Measurements from ENCODE around the gene ZNF785. TPM values are rescaled to one million over a fixed set of nuclear protein-coding genes. Genes with fewer than 3 reads are reported as not detected.

The ZNF785 gene
- total RNA-seq, 1 donor = 8.1 TPM

DNA sequence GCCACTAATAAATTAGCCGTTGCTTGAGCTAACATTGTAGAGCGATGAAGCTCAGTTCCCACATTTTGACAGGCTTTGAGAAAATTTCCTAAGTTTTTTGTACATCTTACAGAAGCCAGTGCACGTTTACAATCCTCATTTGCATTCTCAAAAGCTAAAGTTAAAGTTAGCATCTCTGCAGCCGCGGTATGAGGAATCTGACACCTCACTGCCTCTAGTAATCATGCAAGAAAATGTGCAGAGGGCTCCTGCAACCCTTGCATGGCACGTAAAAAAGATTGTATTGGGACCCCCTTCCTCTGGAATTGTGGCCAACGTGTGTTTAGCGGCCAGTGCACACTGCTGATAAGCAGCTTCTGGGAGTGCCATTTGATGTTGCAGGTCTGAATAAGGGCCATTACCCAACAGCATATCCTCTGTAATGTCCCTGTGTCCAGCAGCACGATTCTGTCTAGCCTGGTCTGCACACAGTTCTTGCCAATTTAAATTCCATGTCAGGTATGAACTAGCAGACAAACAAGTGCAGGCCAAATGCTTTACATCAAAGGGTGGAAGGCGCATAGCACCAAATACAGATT lies 37.0 kb upstream of the ZNF785 start:
- H3K4me3 ChIP-seq (ENCODE audit: low read depth, low read length) = no peak overlapping the region
- DNase-seq (ENCODE audit: low read depth) = no peak
- TF ChIP-seq, protein P1, sequence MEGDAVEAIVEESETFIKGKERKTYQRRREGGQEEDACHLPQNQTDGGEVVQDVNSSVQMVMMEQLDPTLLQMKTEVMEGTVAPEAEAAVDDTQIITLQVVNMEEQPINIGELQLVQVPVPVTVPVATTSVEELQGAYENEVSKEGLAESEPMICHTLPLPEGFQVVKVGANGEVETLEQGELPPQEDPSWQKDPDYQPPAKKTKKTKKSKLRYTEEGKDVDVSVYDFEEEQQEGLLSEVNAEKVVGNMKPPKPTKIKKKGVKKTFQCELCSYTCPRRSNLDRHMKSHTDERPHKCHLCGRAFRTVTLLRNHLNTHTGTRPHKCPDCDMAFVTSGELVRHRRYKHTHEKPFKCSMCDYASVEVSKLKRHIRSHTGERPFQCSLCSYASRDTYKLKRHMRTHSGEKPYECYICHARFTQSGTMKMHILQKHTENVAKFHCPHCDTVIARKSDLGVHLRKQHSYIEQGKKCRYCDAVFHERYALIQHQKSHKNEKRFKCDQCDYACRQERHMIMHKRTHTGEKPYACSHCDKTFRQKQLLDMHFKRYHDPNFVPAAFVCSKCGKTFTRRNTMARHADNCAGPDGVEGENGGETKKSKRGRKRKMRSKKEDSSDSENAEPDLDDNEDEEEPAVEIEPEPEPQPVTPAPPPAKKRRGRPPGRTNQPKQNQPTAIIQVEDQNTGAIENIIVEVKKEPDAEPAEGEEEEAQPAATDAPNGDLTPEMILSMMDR (IDR thresholded peaks at IDR 0.05; ENCODE audit: insufficient read depth, low read length) = no peak

DNA sequence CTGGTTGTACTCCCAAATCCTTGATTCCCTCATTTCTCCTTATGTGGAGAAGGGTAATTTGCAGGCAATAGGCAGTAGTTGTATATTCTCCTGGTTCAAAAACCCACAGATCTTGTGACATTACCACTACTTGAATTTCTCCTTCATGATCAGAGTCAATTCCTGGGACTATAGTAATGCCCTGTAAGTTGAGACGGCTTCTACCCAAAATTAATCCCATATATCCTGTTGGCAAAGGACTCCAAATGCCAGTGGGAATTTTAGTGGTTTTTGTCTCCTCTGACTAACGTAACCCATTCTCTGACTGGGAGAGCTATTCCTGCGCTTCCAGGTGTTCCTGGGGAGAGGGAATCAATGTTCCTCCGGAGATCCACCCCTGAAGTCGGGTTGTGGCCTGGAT lies 36.3 kb upstream of the ZNF785 start:
- DNase-seq (ENCODE audit: low read depth) = no peak
- TF ChIP-seq, protein P1 (IDR thresholded peaks at IDR 0.05; ENCODE audit: insufficient read depth, low read length) = no peak
- no peak overlapping the region for H3K4me3 ChIP-seq (ENCODE audit: low read depth, low read length)

DNA sequence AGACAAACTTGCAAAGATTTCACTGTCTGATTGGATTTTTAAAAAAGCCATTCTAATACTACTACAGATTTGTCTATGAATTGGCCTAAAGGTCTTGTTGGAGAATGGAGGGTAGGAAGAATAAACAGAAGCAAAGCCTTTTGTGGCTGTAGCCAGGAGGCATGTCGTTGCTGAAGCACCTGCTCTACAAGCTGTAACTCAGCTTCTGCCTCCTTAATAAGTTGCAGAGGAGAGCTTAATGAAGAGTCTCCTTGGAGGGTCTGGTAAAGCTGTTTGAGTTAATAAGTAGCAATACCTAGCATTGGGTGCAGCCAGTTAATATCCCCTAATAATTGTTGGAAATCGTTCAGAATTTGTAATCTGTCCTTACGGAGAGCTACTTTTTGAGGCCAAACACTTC lies 34.7 kb upstream of the ZNF785 start:
- TF ChIP-seq, protein P1 (IDR thresholded peaks at IDR 0.05; ENCODE audit: insufficient read depth, low read length) = no peak

DNA sequence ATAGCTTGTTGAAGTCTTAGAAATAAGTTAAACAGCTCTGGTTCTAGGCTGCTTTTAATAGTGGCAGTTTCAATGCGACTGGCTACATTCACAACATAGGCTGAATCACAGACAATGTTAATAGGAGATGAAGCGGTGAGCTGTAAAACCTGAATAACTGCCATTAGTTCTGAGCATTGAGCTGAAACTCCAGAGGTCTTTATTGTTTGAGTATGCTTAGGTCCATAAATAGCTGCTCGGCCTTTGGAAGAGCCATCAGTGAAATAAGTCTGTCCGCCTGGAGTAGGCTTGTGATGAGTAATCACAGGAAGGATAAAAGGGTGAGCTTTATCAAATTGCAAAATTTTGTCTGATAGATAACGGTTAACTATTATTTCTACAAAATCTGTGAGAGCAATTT lies 34.1 kb upstream of the ZNF785 start:
- DNase-seq (ENCODE audit: low read depth) = no peak
- TF ChIP-seq, protein P1 (IDR thresholded peaks at IDR 0.05; ENCODE audit: insufficient read depth, low read length) = no peak
- no peak overlapping the region for H3K4me3 ChIP-seq (ENCODE audit: low read depth, low read length)

More for the DNA sequence above, 34.7 kb upstream of the ZNF785 start:
- no peak overlapping the region for H3K4me3 ChIP-seq (ENCODE audit: low read depth, low read length)
- no peak for DNase-seq (ENCODE audit: low read depth)

DNA sequence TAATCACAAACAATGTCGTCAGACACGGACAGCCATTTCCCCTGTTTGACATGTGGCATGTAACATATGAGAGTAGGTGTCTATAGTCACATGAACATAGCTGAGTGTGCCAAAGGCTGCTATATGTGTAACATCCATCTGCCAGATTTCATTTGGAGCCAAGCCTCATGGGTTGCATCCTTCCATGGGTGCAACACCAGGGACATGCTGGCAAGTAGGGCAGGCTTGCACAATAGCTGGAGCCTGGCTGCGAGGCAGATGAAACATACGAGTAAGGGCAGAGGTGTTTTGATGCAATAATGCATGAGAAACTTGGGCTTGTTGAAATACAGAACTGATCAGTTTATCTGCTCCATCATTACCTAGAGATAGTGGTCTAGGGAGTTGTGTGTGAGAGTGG lies 33.7 kb upstream of the ZNF785 start:
- TF ChIP-seq, protein P1 (IDR thresholded peaks at IDR 0.05; ENCODE audit: insufficient read depth, low read length) = no peak
- H3K4me3 ChIP-seq (ENCODE audit: low read depth, low read length) = no peak overlapping the region
- peak; percentile 21 for DNase-seq (ENCODE audit: low read depth)

DNA sequence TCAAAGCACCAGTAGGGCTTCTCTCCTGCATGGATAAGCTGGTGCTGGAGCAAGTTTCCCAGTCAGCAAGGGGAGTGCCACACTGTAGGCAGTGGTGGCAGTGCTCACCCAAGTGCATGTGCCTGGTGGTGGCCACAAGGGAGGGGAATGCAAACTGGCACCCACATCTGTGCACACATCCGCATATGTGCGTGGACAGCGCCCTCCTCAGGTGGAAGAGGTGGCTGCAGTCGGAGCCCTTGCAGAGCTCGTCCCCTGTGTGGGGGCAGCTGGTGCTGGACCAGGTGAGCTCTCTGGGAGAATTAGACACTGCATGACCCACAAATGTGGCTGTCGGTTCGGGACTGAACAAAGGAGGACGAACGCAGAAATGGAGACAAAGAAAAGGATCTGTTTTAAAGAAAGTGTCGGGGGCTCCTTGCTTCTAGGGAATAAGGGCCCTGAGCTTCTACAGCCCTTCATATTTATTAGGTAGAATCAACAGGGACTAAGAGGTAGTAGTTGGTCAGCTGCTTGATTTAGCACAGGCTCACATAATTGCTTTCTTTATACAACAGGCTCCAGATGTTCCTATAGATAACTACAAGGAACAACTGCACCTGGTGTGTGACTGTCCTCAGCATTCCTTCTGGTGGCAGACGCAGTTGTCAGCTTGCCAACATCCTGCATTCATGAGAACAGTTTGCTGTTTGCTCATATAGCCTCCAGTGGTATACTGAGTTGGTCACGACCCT lies 30.0 kb upstream of the ZNF785 start:
- peak; percentile 12 for DNase-seq (ENCODE audit: low read depth)
- TF ChIP-seq, protein P1 (IDR thresholded peaks at IDR 0.05; ENCODE audit: insufficient read depth, low read length) = peak; percentile 43
- no peak overlapping the region for H3K4me3 ChIP-seq (ENCODE audit: low read depth, low read length)

Measured in fibroblast of the aortic adventitia (primary cell).